ENCODE data around the gene TANGO2. TPM values are rescaled to one million over a fixed set of nuclear protein-coding genes. Genes with fewer than 3 reads are reported as not detected.

The TANGO2 gene
- total RNA-seq, 1 experiment from 2014 or later = 14.6 TPM

GRCh38 chr22:20083891-20084546 lies 63.1 kb downstream of the TANGO2 start:
- H4K5ac ChIP-seq (ENCODE audit: insufficient read length, low read depth, low read length) = peak overlapping the region; percentile 33
- TF ChIP-seq CTCF (conservative IDR thresholded peaks at IDR 0.05) = no peak
- H2BK12ac ChIP-seq (ENCODE audit: insufficient read length, low read depth, low read length) = no peak overlapping the region
- H2BK15ac ChIP-seq (ENCODE audit: low read depth, low read length) = no peak overlapping the region
- no peak overlapping the region for H2AFZ ChIP-seq (ENCODE audit: low read length)
- Mint-ChIP-seq H3K27ac (peak overlapping the region in 2 of 3 experiments; percentile 86 to 89; a peak in 3 of 7 replicates), H3K27me3 (ENCODE audit: low read depth) (no peaks in the 10 kb centered on the region), H3K4me3 (no peak overlapping the region; a peak in 3 of 5 replicates), H3K36me3 (ENCODE audit: insufficient read depth in 1 of 3, low read depth in 3 of 3) (peaks cover 34 to 63% (median 52%) of the 10 kb centered on the region in 3 experiments; a peak in 6 of 7 replicates), H3K9me3 (no peaks in the 10 kb centered on the region), H3K4me1 (peaks cover 37 to 50% of the 10 kb centered on the region in 2 experiments)
- H3T11ph ChIP-seq (ENCODE audit: low read length) = no peak overlapping the region
- no peaks in the 10 kb centered on the region for H3K27me3 ChIP-seq (ENCODE audit: insufficient read depth, low read length)
- H3K79me2 ChIP-seq (ENCODE audit: insufficient read depth, low read length) = peaks cover 35% of the 10 kb centered on the region
- peaks cover 22% of the 10 kb centered on the region for H3K79me1 ChIP-seq (ENCODE audit: insufficient read depth, low read depth, low read length, poor library complexity, severe bottlenecking)
- WGBS (ENCODE audit: extremely low coverage, insufficient read length, low lambda C conversion rate) = no CpG with 5 or more reads among the region's 10 CpGs
- H2AK5ac ChIP-seq (ENCODE audit: insufficient read length, low read length) = no peak overlapping the region
- H4K20me1 ChIP-seq (ENCODE audit: control insufficient read depth, insufficient read depth, insufficient read length) = peaks cover 6% of the 10 kb centered on the region
- H3K14ac ChIP-seq (ENCODE audit: insufficient read depth, low read length) = no peak overlapping the region
- no peak overlapping the region for H3K4me2 ChIP-seq (ENCODE audit: insufficient read depth, insufficient read length, low read length)
- no peak overlapping the region for H3K23ac ChIP-seq (ENCODE audit: insufficient read length, low read depth, low read length)
- no peak overlapping the region for H3K56ac ChIP-seq (ENCODE audit: insufficient read length, low read depth, low read length)
- no peak overlapping the region for H4K8ac ChIP-seq (replicated peaks; ENCODE audit: insufficient read length, low read depth, low read length)
- H4K91ac ChIP-seq (ENCODE audit: insufficient read length, low read depth, low read length) = no peak overlapping the region
- H3K23me2 ChIP-seq (ENCODE audit: insufficient read length, low read depth, low read length, poor library complexity, severe bottlenecking) = peaks cover 8% of the 10 kb centered on the region
- H3K4me1 ChIP-seq (ENCODE audit: insufficient read depth, low read length) = peaks cover 2% of the 10 kb centered on the region; the same call in 1 of the 2 replicates
- no peaks in the 10 kb centered on the region for H3K9me3 ChIP-seq (ENCODE audit: control insufficient read depth, low read depth, low read length)
- no peak overlapping the region for H2BK20ac ChIP-seq (ENCODE audit: low read depth, low read length, poor library complexity, severe bottlenecking)
- H3K9ac ChIP-seq (ENCODE audit: extremely low read depth, insufficient read length, low read length) = no peak overlapping the region
- no peak overlapping the region for H2BK120ac ChIP-seq (ENCODE audit: low read depth, low read length, poor library complexity, severe bottlenecking)
- no peak for DNase-seq
- H3K18ac ChIP-seq (ENCODE audit: insufficient read length, low read depth, low read length) = no peak overlapping the region
- H2BK5ac ChIP-seq (ENCODE audit: insufficient read length, low read length) = no peak overlapping the region
- H3K4ac ChIP-seq (ENCODE audit: low read depth, low read length) = no peak overlapping the region
- H3K27ac ChIP-seq (ENCODE audit: insufficient read length, low read depth, low read length) = no peak overlapping the region
